Sigmoid colon (tissue), 7 donors: Measurements from ENCODE around the gene SAMM50. TPM values are rescaled to one million over a fixed set of nuclear protein-coding genes. Genes with fewer than 3 reads are reported as not detected.
A peak's percentile ranks its signal among the peaks of the same experiment; 100 is the strongest.

Source experiments
- DNase-seq: peaks from one replicate; pipeline ENCODE4 v3.0.0-alpha.2; 2019
- H3K27ac ChIP-seq, 4 donors: fragments of 200-600 bp; sonication (generic); one replicate each; pipeline ENCODE4 v1.5.1; 2016 to 2019; ENCODE audit warnings: mild to moderate bottlenecking in 1 of 4
- H3K27me3 ChIP-seq, 3 donors: fragments of 200-600 bp; sonication (generic); one replicate each; pipeline ENCODE4 v1.5.1; 2019; ENCODE audit warnings: mild to moderate bottlenecking in 1 of 3
- H3K36me3 ChIP-seq, 4 donors: fragments of 200-600 bp; sonication (generic); one replicate each; pipeline ENCODE4 v1.5.1; 2016 to 2019
- H3K4me1 ChIP-seq, 4 donors: fragments of 200-600 bp; sonication (generic); one replicate each; pipeline ENCODE4 v1.5.1; 2017 to 2019
- H3K4me3 ChIP-seq, 4 donors: fragments of 200-600 bp; sonication (generic); one replicate each; pipeline ENCODE4 v1.5.1; 2017 to 2019; ENCODE audit warnings: mild to moderate bottlenecking in 2 of 4, moderate library complexity in 1 of 4
- H3K9me3 ChIP-seq, 4 donors: fragments of 200-600 bp in 3 of 4; sonication (generic) in 3 of 4; one replicate each; pipeline versions ENCODE4 v1.5.1 to v1.6.1; 2013 to 2019
- CTCF ChIP-seq, 4 experiments: fragments of 450-650 bp in 3 of 4; fragments of 200-600 bp in 1 of 4; IDR thresholded peaks; one replicate each; pipeline ENCODE4 v1.5.1; 2016 to 2019; ENCODE audit warnings: antibody characterized with exemption in 4 of 4, mild to moderate bottlenecking in 3 of 4, moderate library complexity in 2 of 4
- EP300 ChIP-seq, 4 donors: sonication (generic); formaldehyde crosslinking; IDR thresholded peaks; one replicate each; pipeline ENCODE4 v1.6.1; 2017; ENCODE audit warnings: antibody characterized with exemption in 4 of 4
- POLR2A ChIP-seq, 2 donors: fragments of 450-650 bp; IDR thresholded peaks; one replicate each; pipeline ENCODE4 v1.6.1; 2016; ENCODE audit warnings: antibody characterized with exemption in 2 of 2, mild to moderate bottlenecking in 2 of 2, moderate library complexity in 2 of 2
- POLR2AphosphoS5 ChIP-seq, 4 donors: sonication (generic); formaldehyde crosslinking; IDR thresholded peaks; one replicate each; pipeline ENCODE4 v1.6.1; 2017; ENCODE audit warnings: antibody characterized with exemption in 4 of 4
- WGBS, 2 donors: extraction: QIAGEN DNeasy Blood & Tissue Kit; methylation state at CpG; one replicate each; pipeline ENCODE4 v1.1.7; 2013; 5-methylcytosine and 5-hydroxymethylcytosine counted together
- intact Hi-C: fragments of 100-400 bp; cut with DNase I; formaldehyde crosslinking; loops from one replicate; pipeline ENCODE4 v1.15.1; 2023
- polyA plus RNA-seq, 3 donors: library from polyadenylated mRNA; stranded (reverse); fragments of 200-250 nt; gene quantifications; one replicate each; pipeline ENCODE4 v1.2.3, GENCODE V29; 2013
- total RNA-seq, 4 donors: library from RNA; depleted of rRNA; stranded (reverse); fragments of >200 nt; gene quantifications; one replicate each; pipeline ENCODE4 v1.1.0, GENCODE V29; 2016
- donor health status: healthy with polysubstance abuse.
- donor health status: Bipolar disorder and iron deficiency.
- donor health status: healthy.

The SAMM50 gene
- total and polyA plus RNA-seq, 7 donors = 21.3 to 46.5 (median 33.0) TPM

GRCh38 chr22:44026066-44026629 lies 70.9 kb downstream of the SAMM50 start:
- 50 to 77% methylated on average over 17 of the region's 17 CpGs for WGBS, 2 donors
- Histone ChIP-seq H3K36me3 (no peaks in the 10 kb centered on the region), H3K4me3 (peak overlapping the region in 1 of 4 donors; percentile 15), H3K9me3 (no peaks in the 10 kb centered on the region), H3K27ac (peak overlapping the region; percentile 78 to 83 (median 82)), H3K27me3 (peaks cover 0 to 4% (median 0%) of the 10 kb centered on the region in 3 donors), H3K4me1 (peaks cover 0 to 35% (median 24%) of the 10 kb centered on the region in 4 donors)
- no peak for DNase-seq
- TF ChIP-seq EP300 (IDR thresholded peaks at IDR 0.05) (no peak), POLR2AphosphoS5 (IDR thresholded peaks at IDR 0.05) (no peak), CTCF (IDR thresholded peaks at IDR 0.05) (no peak), POLR2A (IDR thresholded peaks at IDR 0.05) (no peak)
- intact Hi-C loops = no loop called here

GRCh38 chr22:44026630-44027511 lies 71.6 kb downstream of the SAMM50 start:
- Histone ChIP-seq H3K4me3 (peak overlapping the region in 1 of 4 donors; percentile 15), H3K36me3 (no peaks in the 10 kb centered on the region), H3K27me3 (peaks cover 0 to 4% (median 0%) of the 10 kb centered on the region in 3 donors), H3K27ac (peak overlapping the region; percentile 78 to 83 (median 82)), H3K4me1 (peaks cover 0 to 35% (median 23%) of the 10 kb centered on the region in 4 donors), H3K9me3 (no peaks in the 10 kb centered on the region)
- intact Hi-C loops = no loop called here
- DNase-seq = peak; percentile 85
- TF ChIP-seq CTCF (IDR thresholded peaks at IDR 0.05) = no peak
- TF ChIP-seq POLR2AphosphoS5 (IDR thresholded peaks at IDR 0.05) = peak in 1 of 4 donors; percentile 46
- peak in 1 of 2 donors; percentile 8 for TF ChIP-seq POLR2A (IDR thresholded peaks at IDR 0.05)
- TF ChIP-seq EP300 (IDR thresholded peaks at IDR 0.05) = peak in 2 of 4 donors; percentile 30 to 40
- WGBS, 2 donors = 47 to 62% methylated on average over 28 of the region's 28 CpGs

- no peaks in the 10 kb centered on the region for H3K36me3 ChIP-seq
- WGBS, 2 donors = 73 to 82% methylated on average over 7 of the region's 7 CpGs
- intact Hi-C loops = no loop called here
- H3K9me3 ChIP-seq = no peaks in the 10 kb centered on the region
- no peak overlapping the region for H3K4me3 ChIP-seq
- H3K27ac ChIP-seq = peak overlapping the region in 2 of 4 donors; percentile 78 to 83
- peaks cover 0 to 4% (median 0%) of the 10 kb centered on the region in 3 donors for H3K27me3 ChIP-seq
- TF ChIP-seq EP300 (IDR thresholded peaks at IDR 0.05) = no peak
- H3K4me1 ChIP-seq = peaks cover 0 to 26% (median 19%) of the 10 kb centered on the region in 4 donors
- DNase-seq = no peak
These were observed 72.8 kb downstream of the SAMM50 start for GRCh38 chr22:44028091-44028490.

GRCh38 chr22:44029069-44029468 lies 73.8 kb downstream of the SAMM50 start:
- Histone ChIP-seq H3K9me3 (no peaks in the 10 kb centered on the region), H3K27ac (peak overlapping the region in 1 of 4 donors; percentile 7), H3K4me1 (peaks cover 0 to 18% (median 12%) of the 10 kb centered on the region in 4 donors), H3K36me3 (no peaks in the 10 kb centered on the region), H3K4me3 (no peak overlapping the region), H3K27me3 (peaks cover 0 to 4% (median 0%) of the 10 kb centered on the region in 3 donors)
- TF ChIP-seq POLR2AphosphoS5 (IDR thresholded peaks at IDR 0.05) (no peak), POLR2A (IDR thresholded peaks at IDR 0.05) (no peak), EP300 (IDR thresholded peaks at IDR 0.05) (no peak), CTCF (IDR thresholded peaks at IDR 0.05) (no peak)
- 64 to 86% methylated on average over 4 of the region's 4 CpGs for WGBS, 2 donors
- intact Hi-C loops = no loop called here
- DNase-seq = no peak
